ENCODE results near the gene SPOCK2.

GRCh38 chr10:72014785-72015480 is 73.4 kb downstream of the SPOCK2 start:
- TF ChIP-seq EZH2 (IDR thresholded peaks at IDR 0.05; ENCODE audit: borderline replicate concordance, insufficient read depth, low read length, poor library complexity, severe bottlenecking) (no peak), REST (IDR thresholded peaks at IDR 0.05; ENCODE audit: borderline replicate concordance) (no peak), POLR2AphosphoS5 (IDR thresholded peaks at IDR 0.05) (no peak), CTCF (IDR thresholded peaks at IDR 0.05; ENCODE audit: poor library complexity, severe bottlenecking) (no peak), EP300 (conservative IDR thresholded peaks at IDR 0.05; ENCODE audit: poor library complexity, severe bottlenecking) (no peak), TAF1 (IDR thresholded peaks at IDR 0.05; ENCODE audit: low read depth) (no peak)
